ENCODE measurements around the gene TRIM17. TPM values are rescaled to one million over a fixed set of nuclear protein-coding genes. Genes with fewer than 3 reads are reported as not detected.

Gene TRIM17
- total and polyA plus RNA-seq, 9 of the 15 experiments (the other 6 are each of a cell fraction or from before 2014, with no cell fraction given) = not detected

GRCh38 chr1:228423404-228424053, 6.9 kb upstream of the TRIM17 start:
- 70% methylated on average over 7 of the region's 7 CpGs for whole genome bisulfite sequencing (ENCODE audit: insufficient coverage, low coverage, missing lambda C conversion rate)
- no peak for FAIRE-seq
- intact Hi-C loops (cut with micrococcal nuclease) = no loop called here

DNA sequence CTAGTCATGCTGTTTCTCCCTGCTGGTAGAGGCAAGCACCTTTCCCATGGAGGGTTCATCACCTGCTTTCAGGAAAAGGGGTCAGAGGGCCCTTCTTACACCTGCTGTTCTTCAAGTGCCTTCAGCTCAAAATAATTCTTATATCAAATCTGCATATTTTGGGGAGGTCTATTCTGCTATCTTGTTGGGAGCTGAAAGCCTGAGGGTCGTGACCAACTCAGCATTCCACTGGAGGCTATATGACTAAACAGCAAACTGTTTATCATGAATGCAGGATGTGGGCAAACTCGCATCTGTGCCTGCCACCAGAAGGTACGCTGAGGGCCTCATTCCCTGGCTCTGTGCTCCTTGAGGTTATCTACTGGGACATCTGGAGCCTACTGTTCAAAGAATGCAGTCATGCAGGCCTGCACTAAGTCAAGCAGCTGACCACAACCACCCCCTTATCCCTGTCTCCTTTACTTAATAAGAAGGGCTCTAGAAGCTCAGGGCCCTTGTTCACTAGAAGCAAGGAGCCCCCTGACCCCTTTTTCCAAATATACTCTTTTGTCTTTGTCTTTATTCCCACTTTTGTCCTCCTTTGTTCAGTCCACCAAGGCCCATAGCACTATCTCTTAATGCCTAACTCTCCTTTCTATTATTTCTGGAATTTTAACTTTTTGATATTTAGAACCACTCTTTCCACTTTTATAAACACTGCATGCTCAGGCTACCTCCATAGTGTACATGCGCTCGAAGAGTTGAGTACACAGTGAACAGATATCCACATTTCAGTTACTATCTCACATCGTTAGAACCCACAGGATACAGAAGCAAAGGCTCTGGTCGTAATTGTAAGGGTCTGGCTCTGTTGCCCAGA, 4.5 kb upstream of the TRIM17 start:
- ATAC-seq (peak; percentile 64), DNase-seq (ENCODE audit: extremely low read depth in 1 of 4, low spot score in 3 of 4) (peak; percentile 66 to 89 (median 75)), FAIRE-seq (peak; percentile 89)
- CTCF ChIA-PET (ENCODE audit: low intra/inter-chr PET ratio) = no interaction called here
- Histone ChIP-seq H3K9me3 (replicated peaks; ENCODE audit: control insufficient read depth, insufficient read depth, low read depth, low read length) (peaks cover 2% of the 10 kb centered on the region), H4K20me1 (replicated peaks; ENCODE audit: control insufficient read depth, insufficient read depth, low read length) (no peaks in the 10 kb centered on the region), H3K27me3 (ENCODE audit: control insufficient read depth in 2 of 2, insufficient read depth in 2 of 2, low read length in 2 of 2) (no peaks in the 10 kb centered on the region), H2AFZ (ENCODE audit: low read depth, low read length) (peak overlapping the region; percentile 23), H3K79me2 (ENCODE audit: control insufficient read depth, insufficient read depth, low read length) (no peaks in the 10 kb centered on the region), H3K9me1 (ENCODE audit: control insufficient read depth, insufficient read depth, low read length) (no peaks in the 10 kb centered on the region), H3K36me3 (ENCODE audit: control insufficient read depth, insufficient read depth, low read length) (no peaks in the 10 kb centered on the region), H3K9ac (ENCODE audit: insufficient read depth in 1 of 2, low read depth in 2 of 2, low read length in 2 of 2) (peak overlapping the region in 1 of 2 experiments; percentile 11; a peak in 1 of 4 replicates), H3K4me1 (replicated peaks in 1 of 2; ENCODE audit: control insufficient read depth in 2 of 2, insufficient read depth in 2 of 2, low read length in 2 of 2) (peaks cover 39 to 40% of the 10 kb centered on the region in 2 experiments), H3K27ac (ENCODE audit: extremely low read depth, low read depth, low read length) (peak overlapping the region; percentile 61), H3K4me2 (ENCODE audit: insufficient read depth, low read length) (peak overlapping the region; percentile 2), H3K4me3 (no peak overlapping the region)
- in situ Hi-C loops (cut with MboI) = no loop called here
- no TSS peak for BruUV-seq (replicated peaks)
- WGBS (ENCODE audit: insufficient coverage, low coverage, missing lambda C conversion rate) = 30% methylated on average over 7 of the region's 7 CpGs
- POLR2A ChIA-PET = interaction anchor here (0.6 to 2.2 kb wide), 10 partner anchors 9 to 1719 kb away, joined by 3 to 8 read pairs (median 4); partner anchors contain the start of gene TRIM11
- intact Hi-C loops (cut with micrococcal nuclease) = no loop called here
- TF ChIP-seq ZSCAN29 (IDR thresholded peaks at IDR 0.05) = no peak
- TF ChIP-seq CTCF (IDR thresholded peaks at IDR 0.05 in 2 of 3, conservative IDR thresholded peaks at IDR 0.05 in 1 of 3; ENCODE audit: insufficient read depth in 2 of 3, low read depth in 1 of 3, low read length in 3 of 3) = no peak
- peak; percentile 88 for TF ChIP-seq SMARCA4 (IDR thresholded peaks at IDR 0.05)
- TF ChIP-seq PCBP2 (IDR thresholded peaks at IDR 0.05; ENCODE audit: low read depth, low read length, poor library complexity, severe bottlenecking) = no peak
- no peak for TF ChIP-seq CBX5 (IDR thresholded peaks at IDR 0.05; ENCODE audit: borderline replicate concordance, low read depth)
- no peak for TF ChIP-seq ZNF174 (CRISPR knock-in tag; IDR thresholded peaks at IDR 0.05)
- TF ChIP-seq ZZZ3 (IDR thresholded peaks at IDR 0.05) = no peak
- no peak for TF ChIP-seq HDAC6 (IDR thresholded peaks at IDR 0.05; ENCODE audit: low read depth, low read length)
- TF ChIP-seq KAT7 (CRISPR knock-in tag; IDR thresholded peaks at IDR 0.05; ENCODE audit: borderline replicate concordance) = no peak
- TF ChIP-seq, protein P1, sequence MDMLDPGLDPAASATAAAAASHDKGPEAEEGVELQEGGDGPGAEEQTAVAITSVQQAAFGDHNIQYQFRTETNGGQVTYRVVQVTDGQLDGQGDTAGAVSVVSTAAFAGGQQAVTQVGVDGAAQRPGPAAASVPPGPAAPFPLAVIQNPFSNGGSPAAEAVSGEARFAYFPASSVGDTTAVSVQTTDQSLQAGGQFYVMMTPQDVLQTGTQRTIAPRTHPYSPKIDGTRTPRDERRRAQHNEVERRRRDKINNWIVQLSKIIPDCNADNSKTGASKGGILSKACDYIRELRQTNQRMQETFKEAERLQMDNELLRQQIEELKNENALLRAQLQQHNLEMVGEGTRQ (CRISPR knock-in tag; IDR thresholded peaks at IDR 0.05) = no peak

More at GRCh38 chr1:228423404-228424053, 6.9 kb upstream of the TRIM17 start:
- ChIA-PET CTCF (ENCODE audit: low intra/inter-chr PET ratio) (no interaction called here), POLR2A (interaction anchor here (0.6 to 2.2 kb wide), 5 partner anchors 10 to 300 kb away, joined by 3 to 9 read pairs (median 7); a partner anchor contains a TSS)
- no peak for TF ChIP-seq ZNF146 (CRISPR knock-in tag; IDR thresholded peaks at IDR 0.05; ENCODE audit: unreplicated experiment)
- no peak for TF ChIP-seq ZNF57 (CRISPR knock-in tag; IDR thresholded peaks at IDR 0.05)
- TF ChIP-seq EWSR1 (IDR thresholded peaks at IDR 0.05; ENCODE audit: borderline replicate concordance, low read depth, partially characterized antibody) = no peak
- Histone ChIP-seq H3K9me1 (ENCODE audit: control insufficient read depth, insufficient read depth, low read length) (no peaks in the 10 kb centered on the region), H2AFZ (ENCODE audit: low read depth, low read length) (no peak overlapping the region), H4K20me1 (replicated peaks; ENCODE audit: control insufficient read depth, insufficient read depth, low read length) (no peaks in the 10 kb centered on the region), H3K4me1 (replicated peaks in 1 of 2; ENCODE audit: control insufficient read depth in 2 of 2, insufficient read depth in 2 of 2, low read length in 2 of 2) (peaks cover 25 to 34% of the 10 kb centered on the region in 2 experiments), H3K79me2 (ENCODE audit: control insufficient read depth, insufficient read depth, low read length) (no peaks in the 10 kb centered on the region), H3K27ac (ENCODE audit: extremely low read depth, low read depth, low read length) (no peak overlapping the region), H3K9me3 (replicated peaks; ENCODE audit: control insufficient read depth, insufficient read depth, low read depth, low read length) (peaks cover 2% of the 10 kb centered on the region), H3K36me3 (ENCODE audit: control insufficient read depth, insufficient read depth, low read length) (no peaks in the 10 kb centered on the region), H3K27me3 (ENCODE audit: control insufficient read depth in 2 of 2, insufficient read depth in 2 of 2, low read length in 2 of 2) (no peaks in the 10 kb centered on the region), H3K9ac (ENCODE audit: insufficient read depth in 1 of 2, low read depth in 2 of 2, low read length in 2 of 2) (no peak overlapping the region), H3K4me3 (no peak overlapping the region), H3K4me2 (ENCODE audit: insufficient read depth, low read length) (no peak overlapping the region)
- no TSS peak for BruUV-seq (replicated peaks)
- in situ Hi-C loops (cut with MboI) = no loop called here
- DNase-seq (ENCODE audit: extremely low read depth in 1 of 4, low spot score in 3 of 4) = no peak
- no peak for ATAC-seq

Data from K562 (cell line).